Thymus (tissue), 11 donors: ENCODE results near the gene NAA80. TPM values are rescaled to one million over a fixed set of nuclear protein-coding genes. Genes with fewer than 3 reads are reported as not detected.

Experiments used
- DNase-seq, 9 donors: peaks; one replicate each; pipeline ENCODE4 v3.0.0-alpha.2; 2013; ENCODE audit warnings: low spot score in 9 of 9, low read depth in 6 of 9, missing footprints in 1 of 9
- H3K27ac ChIP-seq, 2 donors: one replicate each; pipeline ENCODE4 v1.5.1; 2013; ENCODE audit warnings: control low read depth in 1 of 2, low read depth in 1 of 2, low read length in 1 of 2, mild to moderate bottlenecking in 1 of 2, moderate library complexity in 1 of 2
- H3K27me3 ChIP-seq, 2 donors: one replicate each; pipeline ENCODE4 v1.5.1; 2013; ENCODE audit warnings: low read length in 1 of 2; ENCODE audit not compliant: control insufficient read depth in 2 of 2, insufficient read depth in 1 of 2
- H3K36me3 ChIP-seq, 2 donors: one replicate each; pipeline ENCODE4 v1.5.1; 2013; ENCODE audit warnings: low read length in 1 of 2, mild to moderate bottlenecking in 1 of 2, moderate library complexity in 1 of 2; ENCODE audit not compliant: control insufficient read depth in 2 of 2, insufficient read depth in 2 of 2
- H3K4me1 ChIP-seq, 2 donors: one replicate each; pipeline ENCODE4 v1.5.1; 2013; ENCODE audit warnings: low read length in 2 of 2; ENCODE audit not compliant: control insufficient read depth in 2 of 2, insufficient read depth in 2 of 2
- H3K4me3 ChIP-seq, 2 donors: one replicate each; pipeline ENCODE4 v1.5.1; 2013; ENCODE audit warnings: low read length in 2 of 2, control low read depth in 1 of 2, mild to moderate bottlenecking in 1 of 2
- H3K9me3 ChIP-seq, 2 donors: one replicate each; pipeline ENCODE4 v1.5.1; 2013; ENCODE audit warnings: low read length in 1 of 2, mild to moderate bottlenecking in 1 of 2; ENCODE audit not compliant: control insufficient read depth in 2 of 2, insufficient read depth in 1 of 2
- WGBS: extraction: QIAGEN DNeasy Blood & Tissue Kit; methylation state at CpG from one replicate; pipeline ENCODE4 v1.1.7; 2013; 5-methylcytosine and 5-hydroxymethylcytosine counted together
- polyA plus RNA-seq: library from polyadenylated mRNA; stranded (reverse); fragments of 200-250 nt; gene quantifications from one replicate; pipeline ENCODE4 v1.2.3, GENCODE V29; 2013
- total RNA-seq: library from RNA; stranded (reverse); fragments of 120-200 nt; gene quantifications from one replicate; pipeline ENCODE4 v1.2.4, GENCODE V29; 2013
- donor health status: healthy.

Gene NAA80
- total and polyA plus RNA-seq, 2 donors = 6.4 to 23.7 TPM

DNA sequence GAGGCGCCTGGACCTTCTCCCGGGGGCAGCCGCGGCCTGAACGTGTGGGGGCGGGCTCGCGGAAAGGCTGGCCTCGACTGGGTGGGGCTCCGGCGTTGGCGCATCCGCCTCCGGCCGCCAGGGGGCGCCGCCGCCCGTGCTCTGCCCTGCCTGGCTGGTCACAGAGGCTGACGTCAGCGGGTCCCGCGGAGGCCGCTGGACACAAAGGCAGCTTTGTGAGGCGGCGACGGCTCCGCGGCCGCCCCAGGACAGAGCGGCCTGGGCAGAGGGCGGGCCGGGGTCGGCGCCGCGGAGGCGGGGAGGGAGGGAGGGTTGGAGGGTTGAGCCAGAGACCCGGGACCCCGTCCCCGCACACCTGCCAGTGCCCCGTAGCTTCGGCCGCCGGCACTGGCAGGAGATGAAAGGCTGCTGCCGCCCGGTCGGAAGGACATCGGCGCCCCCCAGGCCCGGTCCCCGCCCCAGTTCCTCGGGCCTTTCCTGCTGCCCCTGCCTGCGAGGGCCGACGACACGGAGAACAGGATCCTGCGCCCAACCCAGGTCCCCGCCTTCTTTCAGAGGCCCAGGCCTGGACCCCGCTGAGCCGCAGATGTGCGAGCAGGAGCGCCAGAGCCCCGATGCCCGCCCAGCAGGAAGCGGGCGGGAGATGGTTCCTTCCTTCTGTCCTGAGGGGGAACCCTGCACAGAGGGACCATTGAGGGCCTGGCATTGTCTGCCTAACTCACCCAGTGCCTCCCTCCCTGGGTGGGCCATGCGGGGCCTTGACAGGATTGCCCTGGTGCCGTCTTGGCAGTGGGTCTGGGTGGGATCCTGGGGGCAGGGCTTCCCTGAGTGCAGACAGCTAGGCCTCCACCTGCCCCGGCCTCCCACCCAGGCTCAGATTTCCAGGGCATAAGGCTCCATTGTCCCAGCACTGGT, 38.9 kb downstream of the NAA80 start:
- Histone ChIP-seq H3K36me3 (peaks cover 32 to 36% of the 10 kb centered on the region in 2 donors), H3K9me3 (no peaks in the 10 kb centered on the region), H3K27ac (peak overlapping the region; percentile 70 to 77), H3K4me1 (peaks cover 3 to 28% of the 10 kb centered on the region in 2 donors), H3K4me3 (peak overlapping the region; percentile 44 to 54), H3K27me3 (peaks cover 0 to 10% of the 10 kb centered on the region in 2 donors)
- peak in 8 of 9 donors; percentile 57 to 88 (median 80) for DNase-seq
- WGBS = 3% methylated on average over 70 of the region's 70 CpGs

DNA sequence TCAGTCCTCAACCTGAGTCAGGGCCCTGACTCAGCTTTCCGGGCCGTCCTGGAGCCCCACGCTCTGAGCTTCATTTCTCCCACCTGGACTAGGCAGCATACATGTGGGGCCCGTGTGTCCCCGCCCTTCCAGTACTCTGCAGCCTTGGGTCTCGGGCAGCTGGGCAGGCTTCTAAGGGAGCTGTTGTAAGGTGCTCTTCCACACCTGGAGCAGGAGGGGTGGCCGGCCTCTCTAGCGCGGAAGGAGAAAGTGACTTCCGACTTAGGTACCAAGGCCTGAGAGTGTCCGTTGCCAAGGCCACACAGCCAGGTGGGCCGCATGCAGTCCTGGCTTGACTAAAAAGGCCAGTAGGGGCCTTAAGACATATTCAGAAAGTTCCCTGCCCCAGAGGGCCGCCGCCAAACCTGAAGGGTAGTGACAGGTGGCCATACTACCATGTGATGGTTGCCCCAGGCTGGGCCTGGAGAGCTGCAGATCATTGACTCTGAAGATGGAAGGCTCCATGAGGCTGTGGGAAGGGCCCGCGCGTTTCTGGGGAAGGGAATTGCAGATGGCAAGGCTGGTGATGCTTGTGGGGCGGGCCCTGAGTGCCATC, 39.7 kb downstream of the NAA80 start:
- WGBS = 64% methylated on average over 18 of the region's 18 CpGs
- no peak for DNase-seq
- Histone ChIP-seq H3K4me3 (no peak overlapping the region), H3K27me3 (peaks cover 0 to 5% of the 10 kb centered on the region in 2 donors), H3K9me3 (no peaks in the 10 kb centered on the region), H3K4me1 (peaks cover 3 to 24% of the 10 kb centered on the region in 2 donors), H3K27ac (peak overlapping the region in 1 of 2 donors; percentile 32), H3K36me3 (peaks cover 38 to 43% of the 10 kb centered on the region in 2 donors)

DNA sequence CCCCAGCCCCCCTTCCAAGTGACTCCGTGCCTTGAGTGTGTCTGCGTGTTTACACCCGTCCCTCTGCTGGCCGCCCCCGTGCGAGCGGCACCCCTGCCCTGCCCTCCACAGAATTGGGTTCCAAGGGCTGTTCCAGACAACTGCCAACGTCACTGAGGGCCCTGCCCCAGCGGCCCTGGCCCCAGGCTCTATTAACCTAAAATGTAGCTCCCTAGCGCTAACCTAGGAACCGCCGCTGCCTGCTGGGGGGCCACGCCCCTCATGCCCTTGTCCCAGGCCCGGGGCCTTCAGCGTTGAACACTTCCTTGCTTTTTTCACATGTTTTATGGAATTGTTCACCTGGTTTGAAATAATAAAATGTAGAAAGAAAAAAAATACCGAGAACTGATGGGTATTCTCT, 40.2 kb downstream of the NAA80 start:
- H3K9me3 ChIP-seq = no peaks in the 10 kb centered on the region
- WGBS = 94% methylated on average over 16 of the region's 16 CpGs
- no peak for DNase-seq
- peaks cover 42 to 49% of the 10 kb centered on the region in 2 donors for H3K36me3 ChIP-seq
- H3K27me3 ChIP-seq = peaks cover 0 to 5% of the 10 kb centered on the region in 2 donors
- peak overlapping the region; percentile 32 to 33 for H3K27ac ChIP-seq
- peaks cover 3 to 24% of the 10 kb centered on the region in 2 donors for H3K4me1 ChIP-seq
- no peak overlapping the region for H3K4me3 ChIP-seq

DNA sequence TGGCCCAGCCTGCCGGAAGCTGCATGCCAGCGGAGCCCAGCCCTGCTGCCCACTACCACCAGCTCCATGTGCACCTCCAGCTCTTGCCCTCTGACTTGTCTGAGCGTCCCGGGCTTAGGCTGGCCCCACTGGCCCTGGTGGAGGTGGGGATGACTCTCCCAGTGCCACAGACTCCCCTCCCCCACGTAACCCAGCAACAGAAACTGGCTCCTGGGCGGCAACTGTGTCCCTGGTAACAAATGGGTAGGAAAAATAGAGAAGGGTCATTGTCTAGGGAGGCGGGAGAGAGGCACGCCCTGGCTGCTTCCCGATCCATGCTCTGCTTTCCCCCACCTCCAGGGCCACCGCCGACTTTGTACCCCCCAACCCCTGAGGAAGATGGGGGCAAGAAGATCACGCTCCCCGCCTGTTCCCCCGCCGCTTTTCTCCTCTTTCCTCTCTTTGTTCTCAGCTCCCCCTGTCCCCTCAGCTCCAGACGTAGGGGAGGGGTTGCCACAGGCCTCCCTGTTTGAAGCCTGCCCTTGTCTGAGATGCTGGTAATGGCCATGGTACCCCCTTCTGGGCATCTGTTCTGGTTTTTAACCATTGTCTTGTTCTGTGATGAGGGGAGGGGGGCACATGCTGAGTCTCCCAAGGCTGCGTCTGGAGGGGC, 41.0 kb downstream of the NAA80 start:
- no peak for DNase-seq
- peaks cover 0 to 5% of the 10 kb centered on the region in 2 donors for H3K27me3 ChIP-seq
- H3K27ac ChIP-seq = peak overlapping the region in 1 of 2 donors; percentile 55
- H3K9me3 ChIP-seq = no peaks in the 10 kb centered on the region
- peaks cover 3 to 24% of the 10 kb centered on the region in 2 donors for H3K4me1 ChIP-seq
- no peak overlapping the region for H3K4me3 ChIP-seq
- WGBS = 97% methylated on average over 17 of the region's 17 CpGs
- H3K36me3 ChIP-seq = peaks cover 47 to 56% of the 10 kb centered on the region in 2 donors

DNA sequence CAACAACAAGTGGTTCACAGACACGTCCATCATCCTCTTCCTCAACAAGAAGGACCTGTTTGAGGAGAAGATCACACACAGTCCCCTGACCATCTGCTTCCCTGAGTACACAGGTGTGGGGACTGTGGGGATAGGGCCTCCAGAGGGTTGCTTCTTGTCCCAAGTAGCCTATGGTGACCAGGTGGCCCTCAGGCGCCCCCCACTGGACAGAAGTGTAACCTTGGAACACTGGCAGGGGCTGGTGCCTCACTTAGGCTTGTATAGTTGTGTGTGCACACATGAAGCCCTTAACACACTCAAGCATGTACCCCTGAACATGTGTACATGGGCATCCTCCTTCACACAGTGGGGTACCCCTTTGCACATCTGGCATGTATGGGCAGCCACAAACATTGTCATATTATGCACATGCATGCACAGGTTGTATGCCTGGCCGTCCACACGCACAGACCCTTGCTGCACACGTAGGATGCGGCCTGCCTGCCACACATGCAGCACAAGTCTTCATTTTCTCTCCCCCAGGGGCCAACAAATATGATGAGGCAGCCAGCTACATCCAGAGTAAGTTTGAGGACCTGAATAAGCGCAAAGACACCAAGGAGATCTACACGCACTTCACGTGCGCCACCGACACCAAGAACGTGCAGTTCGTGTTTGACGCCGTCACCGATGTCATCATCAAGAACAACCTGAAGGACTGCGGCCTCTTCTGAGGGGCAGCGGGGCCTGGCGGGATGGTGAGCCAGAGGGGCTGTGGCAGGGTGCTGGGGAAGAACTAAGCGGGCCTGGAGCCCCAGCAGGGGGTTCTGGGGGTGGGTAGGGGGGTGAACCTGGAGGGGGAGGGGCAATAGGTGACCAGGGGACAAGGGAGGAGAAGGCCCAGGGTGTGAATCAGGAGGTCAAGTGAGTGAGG, 42.0 kb downstream of the NAA80 start:
- no peak overlapping the region for H3K4me3 ChIP-seq
- no peaks in the 10 kb centered on the region for H3K9me3 ChIP-seq
- 96% methylated on average over 20 of the region's 20 CpGs for WGBS
- peaks cover 56 to 65% of the 10 kb centered on the region in 2 donors for H3K36me3 ChIP-seq
- peaks cover 0 to 5% of the 10 kb centered on the region in 2 donors for H3K27me3 ChIP-seq
- H3K4me1 ChIP-seq = peaks cover 3 to 24% of the 10 kb centered on the region in 2 donors
- no peak for DNase-seq
- H3K27ac ChIP-seq = no peak overlapping the region

DNA sequence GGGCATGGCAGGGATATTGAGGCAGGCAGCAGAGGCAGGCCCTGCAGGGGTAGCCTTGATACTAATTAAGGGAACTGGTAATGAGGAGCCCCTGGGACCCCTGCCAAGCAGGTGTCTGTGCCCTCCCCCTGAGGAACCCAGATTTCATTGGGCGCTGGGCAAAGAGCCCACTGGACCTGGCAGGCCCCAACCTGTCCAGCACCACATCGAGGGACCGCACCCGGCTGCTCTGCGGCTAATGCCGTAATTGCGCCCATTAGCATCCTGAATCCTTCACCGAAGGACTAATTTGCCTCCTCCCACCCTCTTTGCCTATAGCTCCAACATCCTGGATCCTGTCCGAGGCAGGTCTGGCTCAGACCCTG, 44.0 kb downstream of the NAA80 start:
- no peak overlapping the region for H3K4me3 ChIP-seq
- H3K9me3 ChIP-seq = no peaks in the 10 kb centered on the region
- 94% methylated on average over 9 of the region's 9 CpGs for WGBS
- H3K27me3 ChIP-seq = peaks cover 0 to under 1% of the 10 kb centered on the region in 2 donors
- peaks cover 74 to 84% of the 10 kb centered on the region in 2 donors for H3K36me3 ChIP-seq
- H3K4me1 ChIP-seq = peaks cover 0 to 16% of the 10 kb centered on the region in 2 donors
- no peak for DNase-seq
- H3K27ac ChIP-seq = peak overlapping the region in 1 of 2 donors; percentile 53

DNA sequence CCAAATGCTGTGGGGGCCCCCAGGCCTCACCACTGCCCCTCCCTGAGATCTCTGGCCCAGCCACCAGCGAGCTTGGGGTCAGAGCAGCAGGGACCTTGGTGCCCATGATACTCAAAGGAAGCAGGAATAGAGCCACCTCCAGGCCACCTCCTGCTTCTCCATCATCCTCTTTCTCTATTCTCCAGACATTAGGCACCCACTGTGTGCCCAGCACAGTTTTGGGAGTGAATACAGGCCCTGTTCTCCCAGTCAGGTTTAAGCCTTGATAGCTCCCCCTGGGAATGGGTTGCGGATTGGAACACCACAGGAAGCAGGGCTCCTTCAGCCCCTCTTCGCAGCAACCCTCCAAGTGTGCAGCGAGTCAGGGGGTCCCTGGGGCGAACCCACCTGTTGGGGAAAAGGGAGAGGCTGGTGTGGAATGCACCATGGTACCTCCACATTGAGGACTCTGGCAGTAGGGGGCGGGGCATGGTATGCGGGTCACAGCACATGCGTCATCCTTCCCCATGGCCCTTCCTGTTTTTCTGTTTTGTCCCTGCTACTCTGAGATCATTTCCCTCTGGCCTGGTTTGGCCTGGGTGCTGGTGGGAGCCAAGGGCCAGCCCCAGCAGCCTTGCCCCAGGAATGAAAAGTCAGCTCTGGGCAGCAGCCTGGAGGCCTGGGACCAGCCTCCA, 44.5 kb downstream of the NAA80 start:
- Histone ChIP-seq H3K27ac (peak overlapping the region in 1 of 2 donors; percentile 53), H3K27me3 (no peaks in the 10 kb centered on the region), H3K4me3 (no peak overlapping the region), H3K36me3 (peaks cover 76 to 89% of the 10 kb centered on the region in 2 donors), H3K4me1 (peaks cover 0 to 16% of the 10 kb centered on the region in 2 donors), H3K9me3 (no peaks in the 10 kb centered on the region)
- WGBS = 96% methylated on average over 8 of the region's 8 CpGs
- no peak for DNase-seq

DNA sequence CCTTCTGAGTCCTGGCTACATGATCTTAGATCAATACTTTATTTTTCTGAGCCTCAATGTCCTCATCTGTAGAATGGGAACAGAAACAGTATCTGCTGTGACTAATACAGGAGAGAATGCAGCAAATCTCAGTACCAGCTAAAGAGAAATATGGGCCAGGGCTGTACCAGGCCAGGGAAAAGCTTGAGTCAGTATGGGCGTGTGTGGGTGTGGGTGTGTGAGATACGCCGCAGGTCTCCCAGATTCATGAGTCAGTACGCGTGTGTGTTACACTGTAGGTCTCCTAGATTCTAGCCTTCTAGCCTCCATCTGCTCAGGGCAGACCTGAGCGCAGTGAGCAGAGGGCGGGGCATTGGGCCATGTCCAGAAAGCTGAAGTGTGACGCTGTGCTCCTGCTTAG, 48.0 kb downstream of the NAA80 start:
- H3K9me3 ChIP-seq = no peaks in the 10 kb centered on the region
- no peak for DNase-seq
- H3K36me3 ChIP-seq = peaks cover 63 to 80% of the 10 kb centered on the region in 2 donors
- H3K4me1 ChIP-seq = peaks cover 10 to 29% of the 10 kb centered on the region in 2 donors
- H3K27ac ChIP-seq = no peak overlapping the region
- H3K27me3 ChIP-seq = no peaks in the 10 kb centered on the region
- no peak overlapping the region for H3K4me3 ChIP-seq
- WGBS = 95% methylated on average over 8 of the region's 8 CpGs
